ENCODE data around the gene PPM1A.
"Not testable (repeated sequence)": the region's sequence is repeated elsewhere in the genome, so short reads cannot be mapped to it uniquely, and the experiment has no call there.

Gene PPM1A

DNA sequence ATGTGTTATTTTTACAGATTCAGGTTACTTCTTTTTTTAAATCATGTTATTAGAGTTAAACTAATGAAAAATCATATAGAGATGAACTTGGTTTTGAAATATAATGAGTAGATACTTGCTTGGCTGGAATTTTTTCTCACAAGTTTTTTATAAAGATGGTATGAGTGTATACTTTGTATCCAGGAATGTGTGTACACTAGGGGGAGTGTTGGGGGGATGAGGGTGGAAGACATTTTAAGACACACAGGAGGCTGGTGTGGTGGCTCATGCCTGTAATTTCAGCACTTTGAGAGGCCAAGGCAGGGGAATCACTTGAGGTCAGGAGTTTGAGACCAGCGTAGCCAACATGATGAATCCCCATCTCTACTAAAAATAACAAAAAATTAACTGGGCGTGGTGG, 23.2 kb downstream of the PPM1A start:
- DNase-seq: no peak

DNA sequence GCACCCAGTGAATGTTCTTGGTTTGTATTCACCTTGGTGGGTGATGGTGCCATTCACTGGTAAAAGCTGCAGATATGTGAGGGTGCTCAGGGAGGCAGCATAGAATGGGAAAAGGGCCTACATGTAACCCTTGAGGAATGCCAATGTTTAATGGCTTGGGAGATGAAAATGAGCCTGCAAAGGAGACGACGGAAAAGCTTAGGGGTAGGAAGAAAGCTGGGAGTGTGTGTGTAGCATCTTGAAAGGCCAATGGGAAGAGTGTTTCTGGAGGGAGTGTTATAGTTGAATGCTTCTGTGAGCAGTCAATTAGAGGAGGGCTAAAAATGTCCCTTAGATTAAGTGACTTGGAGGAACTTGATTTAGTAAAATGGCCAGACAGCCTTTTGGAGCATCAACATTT, 24.9 kb downstream of the PPM1A start:
- no peak for DNase-seq

DNA sequence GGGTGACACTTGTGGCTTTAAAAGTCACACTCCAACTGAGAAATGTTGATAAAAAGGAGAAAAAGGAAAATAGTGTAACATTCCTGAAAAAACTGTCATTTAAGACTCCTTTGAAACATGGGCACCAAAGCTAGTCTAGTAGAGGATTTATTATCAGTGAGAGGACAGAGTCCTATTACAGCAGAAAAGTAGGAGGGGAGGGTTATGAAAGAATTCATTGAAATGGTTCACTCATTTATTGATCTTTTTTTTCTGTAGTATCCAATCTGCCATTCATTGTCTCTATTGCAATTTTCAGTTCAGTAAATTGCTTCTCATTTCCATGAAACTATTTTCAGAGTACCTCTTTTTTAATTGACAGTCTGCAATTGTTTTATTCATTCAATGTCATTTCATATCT, 25.4 kb downstream of the PPM1A start:
- DNase-seq: no peak

DNA sequence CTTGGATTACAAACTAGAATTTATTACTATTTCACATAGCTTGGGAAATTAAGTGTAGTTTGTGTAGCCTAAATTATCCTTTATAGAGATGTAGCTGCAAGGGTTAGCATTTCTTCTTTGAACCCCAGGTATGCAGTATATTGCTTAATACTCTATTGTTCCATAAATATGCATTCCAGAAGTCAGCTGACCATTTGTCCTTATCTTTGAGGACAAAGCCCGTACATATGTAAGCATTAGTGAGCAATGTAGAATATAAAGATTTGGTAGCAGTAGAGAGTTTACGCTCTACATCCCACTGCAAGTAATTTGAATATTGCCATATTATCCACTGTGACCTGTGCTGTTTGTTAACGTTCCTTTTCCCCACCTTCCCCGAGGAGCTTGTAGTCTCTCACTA, 26.9 kb downstream of the PPM1A start:
- DNase-seq: no peak

DNA sequence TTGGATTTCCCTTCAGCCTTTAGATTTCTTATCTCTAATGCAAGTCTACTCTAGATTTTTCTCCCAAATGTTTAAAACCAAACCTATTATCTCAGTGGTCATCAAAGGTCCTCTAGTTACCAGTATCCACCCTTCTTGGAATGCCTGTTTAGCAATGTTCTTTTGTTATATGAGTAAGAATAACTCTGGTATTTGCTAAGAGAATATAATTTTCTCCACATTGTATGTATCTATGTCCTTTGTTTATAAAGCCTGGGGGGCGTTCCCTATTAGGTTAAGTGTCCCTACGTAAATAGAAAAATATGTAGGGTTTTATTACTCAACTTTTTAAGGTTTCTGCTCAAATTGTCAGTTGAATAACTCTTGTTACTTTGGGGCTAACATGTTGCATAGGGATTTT, 27.3 kb downstream of the PPM1A start:
- DNase-seq: no peak

DNA sequence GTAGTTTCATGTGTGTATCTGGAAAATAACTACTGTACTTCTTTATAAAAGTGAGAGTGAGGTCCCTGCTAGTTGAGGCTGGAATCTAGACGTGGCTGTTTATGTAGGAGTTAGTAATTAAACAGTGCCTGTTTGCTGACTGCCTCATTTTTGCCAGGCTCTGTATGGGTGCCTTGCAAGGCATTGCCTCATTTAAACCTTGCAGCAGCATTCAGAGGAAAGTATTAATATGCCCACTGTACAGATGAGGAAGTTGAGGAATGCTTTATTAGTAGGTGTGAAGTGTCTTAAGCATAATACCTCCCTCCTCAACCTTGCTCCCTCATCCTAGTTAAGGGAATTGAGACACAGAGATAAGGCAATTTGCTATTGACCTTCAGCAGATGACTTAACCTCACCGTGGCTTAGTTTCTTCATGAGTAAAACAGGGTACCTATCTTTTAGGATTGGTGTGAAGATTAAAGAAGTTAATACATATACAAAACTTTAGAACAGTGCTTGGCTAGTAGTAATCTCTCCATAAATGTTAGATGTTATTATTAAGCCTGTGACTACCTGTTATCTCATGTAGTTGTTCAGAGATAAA, 28.7 kb downstream of the PPM1A start:
- DNase-seq: no peak

DNA sequence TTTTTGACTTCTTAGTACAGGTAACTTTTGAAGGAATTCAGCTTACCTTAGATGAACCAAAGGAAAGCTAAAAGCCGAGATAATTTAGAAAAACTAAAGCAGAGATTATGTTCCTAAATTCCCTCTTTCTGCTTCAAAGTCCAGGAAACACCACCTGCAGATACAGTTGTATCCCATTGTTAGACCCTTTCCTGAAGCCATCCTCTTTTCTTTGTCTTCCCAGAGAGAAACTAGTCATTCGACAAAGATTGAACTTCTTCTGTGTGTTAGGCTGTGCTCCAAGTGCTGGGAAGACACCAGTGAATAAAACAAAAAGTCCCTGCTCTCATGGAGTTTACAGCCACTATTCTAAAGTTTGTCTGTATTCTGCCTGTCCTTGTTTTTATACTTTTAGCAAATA, 29.3 kb downstream of the PPM1A start:
- DNase-seq: no peak

DNA sequence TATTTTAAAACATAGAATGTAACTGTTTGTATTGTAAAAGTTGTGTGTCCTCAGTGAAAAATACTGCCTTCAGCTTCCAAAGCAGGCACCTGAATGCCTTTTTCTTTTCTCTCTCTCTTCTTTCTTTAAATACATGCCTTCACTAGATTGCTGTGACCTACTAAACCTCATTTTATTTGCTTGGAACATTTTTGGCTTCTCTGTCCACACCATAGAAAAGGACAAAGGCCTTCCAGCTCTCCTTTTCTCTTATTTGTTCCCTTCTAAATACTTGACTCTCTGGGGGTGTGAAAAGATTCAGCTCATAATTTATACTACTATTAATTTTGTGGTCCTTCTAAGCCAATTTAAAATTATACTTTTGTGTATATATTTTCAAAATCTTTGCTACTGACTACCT, 38.4 kb downstream of the PPM1A start:
- no peak for DNase-seq

DNA sequence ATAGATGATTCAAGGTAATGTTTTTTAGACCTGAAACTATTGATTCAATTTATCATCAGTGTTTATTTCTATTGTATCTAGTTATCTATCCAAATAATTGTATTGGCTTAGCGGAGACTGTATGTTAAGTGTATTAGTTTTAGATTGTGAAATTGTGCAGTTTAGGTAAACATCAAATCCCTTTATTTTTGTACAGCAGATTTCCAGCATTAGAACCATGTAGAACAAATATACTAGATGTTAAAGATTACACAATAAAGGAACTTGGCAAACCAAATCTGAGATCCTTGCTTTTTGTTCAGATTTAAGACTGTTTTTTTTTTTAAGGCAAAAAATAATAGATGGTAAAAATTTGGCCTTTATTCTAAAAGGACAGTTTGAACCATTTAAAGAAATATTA, 39.3 kb downstream of the PPM1A start:
- DNase-seq: no peak

DNA sequence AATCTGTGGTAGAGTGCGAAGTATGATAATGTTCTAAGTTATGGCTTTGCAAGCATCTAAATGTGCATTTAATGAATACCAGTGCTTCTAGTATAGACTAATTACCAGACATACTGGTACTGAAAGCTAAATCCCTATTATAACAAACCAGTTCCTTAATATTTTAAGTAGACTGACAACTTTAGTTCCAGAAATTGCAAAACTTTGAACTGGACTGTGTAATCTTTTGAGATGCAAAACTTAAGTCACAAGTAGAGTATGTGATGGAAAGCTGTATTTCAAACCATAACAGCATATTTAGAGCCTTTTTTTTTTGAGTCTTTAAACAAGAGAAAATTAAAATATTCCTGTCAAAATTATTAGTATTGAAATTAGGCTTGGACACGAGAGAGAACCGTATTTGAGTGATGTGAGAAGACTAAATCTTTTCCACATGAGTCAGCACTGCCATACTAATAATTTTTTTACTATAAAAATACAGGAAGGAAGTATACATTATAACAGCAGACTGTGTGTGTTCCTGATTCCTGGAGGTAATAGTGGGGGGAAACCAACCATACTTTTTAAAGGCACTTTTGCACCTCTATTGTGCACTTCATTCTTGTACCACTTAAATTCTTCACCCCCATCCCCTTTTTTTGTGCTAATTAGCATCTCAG, 45.5 kb downstream of the PPM1A start:
- no peak for DNase-seq

DNA sequence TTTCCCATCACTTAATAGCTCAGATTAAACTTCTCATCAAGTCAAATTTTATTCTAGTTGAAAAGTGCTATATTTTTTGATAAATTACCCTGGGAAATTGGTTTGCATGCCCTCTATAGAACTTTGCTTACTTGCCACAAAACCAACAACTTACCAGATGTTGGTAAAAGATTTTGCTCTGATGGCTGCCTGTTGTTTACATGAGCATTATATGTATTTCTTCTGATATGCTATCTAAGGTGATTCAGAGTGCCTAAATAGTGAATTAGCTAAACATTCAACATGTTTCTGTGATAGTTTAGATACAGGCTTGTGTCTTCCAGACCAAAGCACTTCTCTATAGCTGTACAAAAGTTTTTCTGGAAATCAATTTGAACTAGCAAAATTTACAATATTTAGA, 51.0 kb downstream of the PPM1A start:
- DNase-seq: no peak

DNA sequence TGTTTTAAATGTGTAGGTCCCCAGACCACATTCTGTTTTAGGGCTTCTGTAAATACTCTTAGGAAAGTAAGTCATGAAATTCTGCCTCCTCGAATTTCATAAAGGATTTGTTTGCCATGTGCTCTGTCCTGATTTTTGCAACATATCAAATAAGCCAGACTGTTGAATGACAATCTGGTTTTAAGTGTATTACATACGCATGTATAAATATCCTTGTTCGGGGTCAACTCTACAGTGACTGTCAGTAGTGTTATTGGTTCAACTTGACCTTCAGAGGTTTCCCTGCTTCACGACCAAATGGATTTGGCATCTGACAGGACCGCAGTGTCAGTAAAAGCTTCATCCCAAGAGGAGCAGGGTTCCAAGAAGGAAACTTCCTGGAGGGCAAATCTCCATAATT, 52.7 kb downstream of the PPM1A start:
- no peak for DNase-seq

DNA sequence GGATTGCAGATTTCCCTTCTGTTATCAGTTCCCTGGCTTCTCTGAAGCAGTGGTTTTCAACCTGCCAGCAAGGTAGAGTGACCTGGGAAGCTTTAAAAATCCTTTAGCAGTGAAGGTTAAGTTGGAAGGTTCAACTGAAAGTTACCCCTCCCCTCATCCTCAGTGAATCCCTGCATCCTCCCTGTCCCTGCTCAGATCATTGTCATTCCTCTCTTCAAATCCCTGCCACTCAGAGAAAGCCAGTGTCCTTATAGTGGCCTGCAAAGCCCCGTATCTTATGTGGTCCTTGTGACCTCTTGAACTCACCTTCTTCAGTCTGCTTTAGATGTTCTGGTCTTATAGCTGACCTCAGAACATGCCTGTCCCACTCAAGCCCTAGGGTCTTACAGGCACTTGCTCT, 53.6 kb downstream of the PPM1A start:
- DNase-seq: no peak

DNA sequence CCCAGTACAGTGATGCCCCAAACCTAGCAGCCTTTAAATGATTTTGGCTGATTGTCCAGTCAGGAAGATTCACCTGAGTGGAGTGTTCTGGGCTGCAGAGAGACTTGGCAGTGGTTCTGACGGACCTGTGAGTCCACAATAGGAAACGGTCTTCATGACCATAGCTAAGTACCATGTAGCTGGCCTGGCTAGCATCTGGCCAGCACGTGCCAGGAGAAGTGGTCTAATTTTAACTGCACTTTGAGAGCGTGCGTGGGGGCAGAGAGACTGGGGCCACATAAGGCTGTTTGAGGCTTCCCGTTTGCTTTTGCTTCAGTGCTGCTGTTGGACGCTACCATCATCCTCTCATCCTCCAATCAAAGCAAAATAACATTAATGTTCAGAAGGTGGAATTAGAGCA, 54.7 kb downstream of the PPM1A start:
- no peak for DNase-seq

DNA sequence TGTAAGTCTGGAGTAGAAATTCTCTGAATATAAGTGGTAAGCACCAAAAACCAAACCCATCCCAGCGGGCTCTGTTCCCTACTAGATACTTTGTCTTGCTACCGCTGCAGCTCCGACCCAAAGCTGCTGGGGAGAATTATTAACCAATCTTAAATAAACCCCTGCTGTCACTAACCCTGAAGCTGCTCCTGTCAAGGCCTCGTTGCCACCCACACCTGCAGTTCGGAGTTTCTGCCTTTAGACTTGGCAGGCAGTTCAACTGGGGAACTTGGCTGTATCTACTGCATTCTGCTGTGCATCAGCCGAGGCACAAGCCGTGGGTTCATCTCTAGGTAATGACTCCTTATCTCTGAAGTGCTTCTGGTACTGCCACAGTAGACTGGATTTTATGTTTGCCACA, 55.5 kb downstream of the PPM1A start:
- DNase-seq: no peak

DNA sequence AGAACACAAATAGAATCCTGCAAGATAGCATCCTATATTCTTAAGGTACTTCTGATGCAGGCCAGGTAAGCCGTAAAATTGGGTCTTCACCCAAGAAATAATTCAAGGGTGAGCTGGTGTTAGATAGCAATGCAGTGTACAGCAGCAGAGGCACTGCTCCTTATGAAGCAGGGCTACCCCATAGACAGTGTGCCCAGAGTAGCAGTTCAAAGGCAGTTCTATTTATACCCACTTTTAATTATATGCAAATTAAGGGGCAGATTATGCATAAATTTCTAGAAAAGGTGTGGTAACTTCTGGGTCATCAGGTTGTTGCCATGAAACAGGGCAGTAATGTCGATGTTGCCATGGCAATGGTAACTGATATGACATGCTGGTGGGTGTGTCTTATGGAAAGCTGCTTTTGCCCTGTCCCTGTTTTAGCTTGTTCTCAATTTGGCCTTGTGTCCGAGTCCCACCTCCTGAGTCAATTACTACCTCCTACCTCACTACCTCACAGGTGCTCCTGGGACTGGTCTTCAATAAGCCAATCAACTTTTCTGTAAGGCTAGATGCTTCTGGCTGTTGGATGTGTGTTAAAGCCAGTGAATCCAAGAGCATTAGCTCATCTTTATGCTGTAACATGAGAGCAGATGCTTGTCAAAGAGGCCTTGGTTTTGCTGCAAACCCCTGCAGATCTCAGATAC, 61.0 kb downstream of the PPM1A start:
- no peak for DNase-seq

DNA sequence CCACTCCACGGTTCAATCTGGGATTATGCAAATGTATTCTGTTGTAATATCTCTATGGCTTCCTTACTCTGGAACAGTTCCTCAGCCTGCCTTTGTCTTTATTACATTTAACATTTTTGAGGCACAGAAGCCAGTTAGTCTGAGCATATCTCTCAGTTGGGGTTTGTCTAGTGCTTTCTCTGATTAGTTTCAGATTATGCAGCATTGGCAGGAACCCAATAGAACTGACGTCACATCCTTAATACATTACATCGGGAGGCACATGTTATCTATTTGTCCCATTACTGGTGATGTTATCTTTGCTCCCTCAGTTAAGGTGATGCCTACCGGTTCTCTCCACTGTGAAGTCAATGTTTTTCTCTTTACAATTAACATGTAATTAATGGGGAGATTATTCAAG, 62.4 kb downstream of the PPM1A start:
- DNase-seq: no peak

DNA sequence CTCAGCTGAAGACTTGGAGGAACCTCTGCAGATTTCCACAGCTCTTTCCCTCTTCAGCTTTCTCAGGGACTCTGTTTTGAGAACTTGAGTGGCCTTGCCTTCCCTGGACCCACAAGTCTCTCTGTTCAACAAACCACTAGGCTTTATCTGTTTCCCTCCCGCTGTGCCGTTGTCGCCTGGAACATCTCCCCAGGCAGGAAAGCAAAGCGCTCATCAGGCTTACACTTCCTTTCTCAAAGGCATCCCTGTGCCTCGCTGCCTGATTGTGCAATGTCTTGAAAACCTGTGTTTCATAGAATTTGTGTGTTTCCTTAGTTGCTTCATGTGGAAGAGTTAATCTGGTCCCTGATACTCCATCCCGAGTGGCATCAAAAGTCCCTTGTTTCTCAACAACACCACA, 64.1 kb downstream of the PPM1A start:
- no peak for DNase-seq

DNA sequence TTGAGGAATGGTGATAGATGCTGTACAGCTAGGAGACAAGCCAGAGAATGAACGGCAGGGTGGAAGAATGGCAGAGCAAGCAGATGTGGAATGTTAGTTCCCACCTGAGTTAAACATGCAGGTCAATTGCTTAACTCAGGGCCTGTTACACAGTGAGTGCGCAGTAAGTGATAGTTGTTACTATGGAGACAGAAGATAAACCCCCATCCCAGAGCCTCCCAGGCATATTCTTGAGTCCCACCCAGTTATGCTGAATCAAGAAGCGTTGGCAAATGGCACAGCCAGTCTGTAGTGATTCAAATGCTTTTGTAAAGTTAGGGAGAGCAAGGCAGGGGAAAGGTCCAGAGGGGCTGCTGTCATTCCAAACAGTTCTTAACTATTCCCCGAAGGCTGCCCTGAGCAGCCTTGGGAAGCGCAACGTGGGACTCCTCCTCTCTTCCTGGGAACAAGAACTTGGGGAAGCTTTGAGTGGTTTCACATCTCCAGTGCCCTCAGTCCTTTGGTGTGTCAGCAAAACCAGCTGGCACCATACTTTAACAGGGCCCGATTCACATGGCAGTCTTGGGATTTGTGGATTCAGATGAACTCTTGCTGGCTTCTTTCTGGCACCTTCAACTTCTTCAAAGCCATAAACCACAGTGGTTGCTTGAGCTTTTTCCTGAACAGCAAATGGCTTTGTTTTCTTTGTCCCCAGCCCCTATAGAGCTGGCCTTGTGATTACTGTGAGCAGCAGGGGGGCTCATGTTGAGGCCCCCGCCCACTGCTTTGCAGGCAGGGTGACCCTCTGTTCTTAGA, 66.4 kb downstream of the PPM1A start:
- DNase-seq: no peak

DNA sequence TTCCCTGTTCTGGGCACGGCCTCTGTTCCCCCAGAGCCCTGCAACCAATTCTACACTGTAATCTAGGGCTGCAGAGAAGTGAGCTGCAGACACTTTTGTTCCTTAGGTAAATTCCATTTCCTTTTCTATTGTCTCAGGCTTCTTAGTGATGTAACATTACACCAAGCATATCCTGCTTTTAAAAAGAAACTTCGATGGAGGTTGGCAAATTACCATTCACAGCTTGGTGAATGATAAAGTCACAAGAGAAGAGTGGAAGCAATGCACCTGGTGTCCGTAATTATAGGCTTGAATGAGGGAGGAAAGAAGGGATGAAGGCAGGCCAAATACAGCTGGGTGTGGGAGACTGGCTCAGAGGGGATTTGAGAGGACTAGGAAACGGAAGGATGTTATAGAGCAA, 68.6 kb downstream of the PPM1A start:
- no peak for DNase-seq

DNA sequence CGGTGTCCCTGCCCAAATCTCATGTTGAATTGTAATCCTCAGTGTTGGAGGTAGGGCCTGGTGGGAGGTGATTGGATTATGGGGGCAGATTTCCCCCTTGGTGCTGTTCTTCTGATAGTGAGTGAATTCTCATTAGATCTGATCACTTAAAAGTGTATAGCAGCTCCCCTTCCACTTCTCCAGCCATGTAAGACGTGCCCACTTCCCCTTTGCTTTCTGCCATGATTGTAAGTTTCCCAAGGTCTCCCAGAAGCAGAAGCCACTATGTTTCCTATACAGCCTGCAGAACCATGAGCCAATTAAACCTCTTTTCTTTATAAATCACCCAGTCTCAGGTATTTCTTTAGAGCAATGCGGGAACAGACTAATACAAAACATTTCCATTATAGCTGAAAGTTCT, 71.8 kb downstream of the PPM1A start:
- DNase-seq: not testable (repeated sequence)

DNA sequence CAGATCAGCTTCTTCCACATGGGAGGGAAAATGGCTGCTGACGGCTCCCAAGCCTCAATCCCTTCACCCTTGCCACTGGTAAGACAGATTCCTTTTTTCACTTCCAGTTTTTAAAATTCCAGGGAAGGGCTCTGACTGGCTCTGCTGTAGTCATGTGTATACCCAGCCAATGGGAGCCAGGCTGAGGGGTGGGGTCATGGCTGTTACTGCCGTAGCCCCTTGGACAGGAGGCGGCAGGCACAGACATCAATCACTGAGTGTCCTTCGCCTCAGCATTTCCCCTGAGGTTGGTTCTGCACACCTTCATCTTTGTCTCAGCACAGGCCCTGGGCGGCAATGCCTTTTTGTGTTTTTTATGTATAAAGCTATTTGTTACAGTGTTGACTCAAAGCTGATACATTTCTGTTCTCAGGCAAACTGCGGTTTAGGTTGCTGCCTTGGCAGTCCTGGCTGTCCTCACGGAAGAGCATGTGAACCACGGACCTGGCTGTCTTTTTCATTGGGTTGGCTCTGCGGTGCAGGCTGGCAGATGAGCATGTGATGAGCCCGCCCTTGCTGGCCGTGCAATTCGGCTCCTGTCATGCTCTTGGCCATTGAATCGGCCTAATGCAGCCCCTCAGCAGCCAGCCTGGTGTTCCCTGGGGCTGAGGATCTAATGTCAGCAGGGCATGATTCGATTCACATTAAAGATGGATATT, 74.3 kb downstream of the PPM1A start:
- DNase-seq: no peak

DNA sequence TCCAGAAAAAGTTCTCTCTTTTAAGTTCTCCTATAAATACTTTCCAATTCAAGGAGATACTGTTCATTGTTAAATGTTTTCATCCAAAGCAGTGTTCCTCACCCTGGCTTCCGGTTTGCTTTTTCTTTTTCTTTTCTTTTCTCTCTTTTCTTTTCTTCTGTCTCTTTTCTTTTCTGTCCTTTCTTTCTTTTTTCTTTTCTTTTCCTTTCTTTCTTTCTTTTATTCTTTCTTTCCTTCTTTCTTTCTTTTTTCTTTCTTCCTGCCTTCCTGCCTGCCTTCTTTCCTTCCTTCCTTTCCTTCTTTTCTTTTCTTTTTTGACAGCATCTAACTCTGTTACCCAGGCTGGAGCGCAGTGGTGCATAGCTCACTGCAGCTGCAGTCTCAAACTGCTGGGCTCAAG, 75.8 kb downstream of the PPM1A start:
- DNase-seq: no peak
